HG02763 (cell line): ENCODE results near the gene TMCC1.
"Not testable (repeated sequence)": the region's sequence is repeated elsewhere in the genome, so short reads cannot be mapped to it uniquely, and the experiment has no call there.

Experiments used
- ATAC-seq: cut with Tn5 transposase; IDR thresholded peaks from one replicate; pipeline ENCODE4 v1.9.1; 2021; ENCODE audit warnings: mild to moderate bottlenecking, moderate library complexity; ENCODE audit not compliant: unreplicated experiment

Gene TMCC1

DNA sequence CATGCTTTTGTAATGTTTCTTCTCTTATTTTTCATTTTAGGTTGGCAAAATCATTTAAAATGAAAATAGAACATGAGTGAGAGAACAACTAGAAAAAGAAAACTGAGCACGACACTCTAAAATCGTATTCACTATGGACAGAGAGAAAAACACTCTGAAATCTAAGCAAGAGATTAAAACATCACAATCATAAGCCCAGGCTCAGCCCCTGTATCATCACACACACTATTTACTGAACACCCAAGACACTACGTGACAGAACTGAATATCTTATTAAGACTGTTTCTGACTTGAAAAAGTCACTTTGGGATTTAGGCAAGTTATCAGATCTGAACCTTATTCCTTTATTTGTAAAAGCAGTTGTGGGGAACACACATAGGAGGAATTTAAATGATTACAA is 204.5 kb downstream of the TMCC1 start:
- no peak for ATAC-seq

- no peak for ATAC-seq
Observed at GRCh38 chr3:129688271-129688895, 205.1 kb downstream of the TMCC1 start.

- no peak for ATAC-seq
Observed at GRCh38 chr3:129687586-129688125, 205.9 kb downstream of the TMCC1 start.

- no peak for ATAC-seq
Observed at GRCh38 chr3:129686941-129687340, 206.6 kb downstream of the TMCC1 start.

GRCh38 chr3:129684270-129684669 is 209.2 kb downstream of the TMCC1 start:
- no peak for ATAC-seq

DNA sequence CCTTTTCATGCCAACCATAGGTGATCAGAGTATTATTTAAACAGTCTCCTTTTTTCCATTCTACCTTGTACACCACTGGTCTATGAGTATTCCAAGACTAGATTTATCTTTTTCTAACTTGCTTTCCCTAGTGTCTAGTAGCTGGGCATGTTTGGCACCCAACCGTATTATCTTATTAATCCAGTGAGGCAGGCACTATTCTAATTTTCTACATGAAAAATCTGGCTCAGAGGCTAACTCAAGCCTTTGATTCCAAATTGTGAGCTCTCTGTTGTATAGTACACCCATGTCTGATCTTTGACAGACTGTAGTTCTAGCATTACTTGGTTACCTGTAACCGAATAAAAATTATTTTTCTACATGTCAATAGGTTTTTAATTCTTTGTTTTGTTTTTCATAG is 210.3 kb downstream of the TMCC1 start:
- no peak for ATAC-seq

DNA sequence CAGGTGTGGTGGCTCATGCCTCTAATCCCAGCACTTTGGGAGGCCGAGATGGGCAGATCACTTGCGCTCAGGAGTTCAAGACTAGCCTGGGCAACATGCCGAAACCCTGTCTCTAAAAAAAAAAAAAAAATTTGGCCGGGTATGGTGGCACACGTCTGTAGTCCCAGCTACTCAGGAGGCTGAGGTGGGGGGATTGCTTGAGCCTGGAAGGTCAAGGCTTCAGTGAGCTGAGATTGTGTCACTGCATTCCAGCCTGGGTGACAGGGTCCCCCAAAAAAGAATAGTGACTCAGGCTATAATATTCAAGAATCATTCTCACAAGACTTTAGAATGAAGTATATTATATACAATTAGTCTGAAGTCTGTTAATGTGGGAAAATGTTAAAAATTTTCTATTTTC is 216.5 kb downstream of the TMCC1 start:
- ATAC-seq = no peak

DNA sequence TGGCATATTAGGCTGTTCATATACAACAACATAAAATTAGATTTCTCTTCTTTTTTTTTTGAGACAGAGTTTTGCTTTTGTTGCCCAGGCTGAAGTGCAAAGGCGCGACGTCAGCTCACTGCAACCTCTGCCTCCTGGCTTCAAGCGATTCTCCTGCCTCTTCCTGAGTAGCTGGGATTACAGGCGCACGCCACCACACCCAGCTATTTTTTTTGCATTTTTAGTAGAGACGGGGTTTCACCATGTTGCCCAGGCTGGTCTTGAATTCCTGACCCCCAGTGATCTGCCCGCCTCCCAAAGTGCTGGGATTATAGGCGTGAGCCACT is 218.8 kb downstream of the TMCC1 start:
- ATAC-seq = not testable (repeated sequence)

DNA sequence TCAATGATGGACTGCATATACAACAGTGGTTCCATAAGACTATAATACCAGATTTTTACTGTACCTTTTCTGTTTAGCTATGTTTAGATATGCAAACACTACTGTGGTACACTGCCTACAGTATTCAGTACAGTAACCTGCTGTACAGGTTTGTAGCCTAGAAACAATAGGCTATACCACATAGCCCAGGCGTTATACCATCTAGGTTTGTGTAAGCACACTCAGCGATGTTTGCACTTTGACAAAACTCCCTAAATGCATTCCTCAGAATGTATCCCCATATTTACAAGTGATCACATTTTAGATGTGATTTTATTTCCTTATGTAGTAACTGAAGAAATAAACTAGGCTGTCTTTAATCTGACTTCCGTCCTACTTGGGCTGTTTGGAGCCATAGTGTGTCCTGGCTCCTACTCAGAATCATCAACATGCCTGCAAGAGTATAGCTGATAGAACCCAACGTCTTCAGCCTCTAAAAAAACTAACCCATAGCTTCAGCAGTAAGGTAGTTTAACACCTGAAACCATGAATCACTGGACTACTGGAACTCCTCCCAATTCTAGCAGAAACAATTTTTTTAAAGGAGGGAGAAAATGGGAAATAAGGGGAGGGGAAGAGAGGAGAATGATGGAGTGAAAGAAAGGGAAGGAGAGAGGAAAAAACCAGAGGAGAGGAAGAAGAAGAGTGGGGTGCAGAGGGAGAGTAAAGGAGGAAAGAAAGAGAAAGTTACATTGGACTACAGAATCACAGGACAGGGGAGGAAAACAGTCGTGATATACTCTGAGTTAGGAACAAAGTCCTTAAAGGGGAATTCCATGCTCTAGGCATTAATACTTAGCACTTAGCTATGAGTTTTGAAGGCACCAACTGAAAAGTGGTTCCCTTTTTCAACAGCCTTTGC is 219.4 kb downstream of the TMCC1 start:
- ATAC-seq = no peak

DNA sequence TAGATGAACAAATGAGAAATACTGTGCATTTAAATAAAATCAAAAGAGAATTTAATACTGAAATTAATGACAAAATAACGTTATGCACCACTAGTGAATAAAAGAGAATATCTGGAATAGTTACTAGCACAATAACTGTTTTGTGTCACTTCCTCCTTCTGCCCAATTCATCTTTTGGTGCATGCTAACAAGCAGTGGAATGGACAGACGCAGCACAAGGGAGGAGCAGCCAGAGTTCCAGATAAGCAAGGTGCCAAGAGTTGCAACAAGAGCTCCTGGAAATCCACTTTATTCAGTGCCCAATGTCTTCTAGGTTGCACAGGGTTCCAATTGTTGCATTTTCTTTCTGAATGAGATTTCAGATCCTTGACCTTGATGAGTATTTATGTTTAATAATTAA is 220.5 kb downstream of the TMCC1 start:
- ATAC-seq = no peak

DNA sequence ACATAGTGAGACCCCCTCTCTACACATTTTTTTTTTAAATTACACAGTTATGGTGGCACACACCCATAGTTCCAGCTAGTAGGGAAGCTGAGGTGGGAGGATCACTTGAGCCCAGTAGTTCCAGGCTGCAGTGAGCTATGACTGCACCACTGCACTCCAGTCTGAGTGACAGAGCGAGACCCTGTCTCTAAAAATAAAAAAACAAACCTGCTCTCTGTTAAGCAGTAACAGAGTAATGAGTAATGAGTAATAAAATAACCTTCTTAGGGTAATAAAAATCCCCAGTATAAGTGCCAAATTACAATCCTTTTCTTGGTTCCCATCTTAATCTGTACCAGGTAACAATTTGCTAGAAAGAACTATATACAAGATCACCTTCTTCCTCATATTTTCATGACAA is 221.1 kb downstream of the TMCC1 start:
- ATAC-seq = no peak

GRCh38 chr3:129665024-129665768 is 228.3 kb downstream of the TMCC1 start:
- no peak for ATAC-seq

GRCh38 chr3:129663930-129664646 is 229.4 kb downstream of the TMCC1 start:
- ATAC-seq = no peak

- no peak for ATAC-seq
Observed at GRCh38 chr3:129663045-129663446, 230.5 kb downstream of the TMCC1 start.

- ATAC-seq = no peak
Observed at GRCh38 chr3:129662191-129662608, 231.3 kb downstream of the TMCC1 start.

GRCh38 chr3:129661766-129662165 is 231.7 kb downstream of the TMCC1 start:
- ATAC-seq = no peak

DNA sequence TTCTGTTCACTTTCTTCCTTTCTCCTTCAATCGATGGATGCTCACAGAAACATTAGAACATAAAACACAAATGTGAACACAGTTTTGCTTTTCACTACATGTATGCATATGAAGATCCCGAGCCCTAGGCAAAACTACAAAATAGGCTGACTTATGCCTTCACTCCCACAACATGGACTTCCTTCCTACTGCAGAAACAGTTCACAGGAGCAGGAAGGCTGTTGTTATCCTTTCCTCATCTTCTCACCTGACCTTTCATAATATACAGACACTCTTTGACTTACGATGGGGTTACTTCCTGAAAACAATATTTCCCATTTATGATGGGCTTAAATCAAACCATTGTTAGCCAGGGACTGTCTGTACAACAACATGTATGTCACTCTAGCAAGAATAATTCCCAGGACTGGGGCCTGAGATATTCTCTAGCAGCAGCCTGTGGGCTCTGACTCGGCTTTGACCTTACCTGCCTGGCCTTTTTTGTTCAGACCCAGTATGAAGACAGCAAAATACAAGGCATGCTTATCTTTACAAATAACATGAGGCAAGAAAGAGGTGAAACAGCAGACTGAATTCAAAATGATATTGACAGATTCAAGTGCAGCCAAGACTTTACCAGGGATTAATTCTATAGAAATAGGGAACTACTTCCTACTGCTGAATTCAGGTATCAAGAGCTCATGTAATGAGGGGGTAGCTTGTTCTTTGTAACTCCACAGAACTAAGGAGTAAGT is 235.2 kb downstream of the TMCC1 start:
- no peak for ATAC-seq

DNA sequence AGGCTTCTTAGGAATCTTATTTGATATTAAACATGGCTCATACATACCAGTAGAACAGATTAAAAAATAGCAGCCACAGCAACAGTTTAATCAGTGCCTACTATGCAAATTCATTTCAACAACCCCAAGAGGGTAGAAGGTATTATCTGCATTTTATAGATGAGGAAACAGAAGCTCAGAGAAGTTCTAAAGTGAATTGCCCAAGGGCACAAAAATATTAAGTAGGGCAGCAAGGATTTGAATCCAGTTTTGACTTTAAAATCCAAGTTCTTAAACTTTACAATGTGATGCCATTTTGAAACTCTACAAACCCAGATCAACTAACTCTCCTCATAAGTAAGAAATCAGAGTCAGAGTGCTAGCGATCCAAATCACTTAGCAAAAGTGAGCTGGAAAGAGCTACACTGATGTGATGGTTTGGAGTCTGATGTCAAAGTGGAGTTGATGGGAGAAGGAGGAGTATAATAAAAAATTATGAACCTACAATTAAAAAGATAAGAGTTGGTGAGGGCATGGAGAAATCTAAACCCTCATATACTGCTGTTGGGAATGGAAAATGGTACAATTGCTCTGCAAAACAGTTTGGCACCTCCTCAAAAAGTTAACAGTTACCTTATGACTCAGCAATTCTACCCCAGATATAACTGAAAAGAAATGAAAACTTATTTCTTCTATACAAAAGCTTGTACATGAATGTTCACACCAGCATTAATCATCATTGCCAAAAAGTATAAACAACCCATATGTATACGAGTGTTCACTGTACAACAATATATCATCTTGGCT is 236.1 kb downstream of the TMCC1 start:
- no peak for ATAC-seq

DNA sequence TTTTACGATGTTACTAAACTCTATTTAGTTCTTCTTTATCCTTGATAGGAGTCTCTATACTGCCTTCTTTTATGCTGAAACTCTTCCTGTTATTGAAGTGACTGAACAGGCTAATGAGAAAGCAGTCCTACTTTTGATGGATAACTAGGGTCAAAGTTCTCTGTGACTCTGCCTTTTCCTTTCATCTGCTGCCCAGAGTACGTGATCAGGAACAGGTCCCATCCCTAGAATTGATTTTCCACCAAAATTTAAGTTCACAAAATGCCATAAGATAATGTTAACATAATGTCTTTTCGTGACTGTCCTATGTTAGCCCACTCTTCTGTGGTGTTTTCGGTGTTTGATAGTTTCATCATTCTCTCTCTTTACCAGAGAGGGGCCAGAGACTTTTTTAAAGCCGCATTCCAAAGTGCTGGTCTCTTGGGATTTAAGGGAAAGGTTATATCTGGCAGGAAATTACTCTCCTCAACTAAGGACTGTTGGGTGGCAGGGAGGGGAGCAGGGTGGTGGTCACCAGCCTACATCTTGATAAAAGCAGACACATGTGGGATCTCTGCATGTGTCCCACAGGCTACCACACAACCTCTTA is 236.8 kb downstream of the TMCC1 start:
- no peak for ATAC-seq
